Right ventricle myocardium inferior (tissue), 1 donor: ENCODE measurements around the gene OTOF. TPM values are rescaled to one million over a fixed set of nuclear protein-coding genes. Genes with fewer than 3 reads are reported as not detected.
A peak's percentile ranks its signal among the peaks of the same experiment; 100 is the strongest.

Experiments
- ATAC-seq: fragments of 200-7000 bp; cut with Tn5 transposase; one replicate; pipeline ENCODE4 v1.9.1; 2020; ENCODE audit warnings: mild to moderate bottlenecking, moderate library complexity
- DNase-seq: peaks from one replicate; pipeline ENCODE4 v3.0.0; 2021; ENCODE audit errors: missing footprints
- intact Hi-C: fragments of 100-400 bp; cut with DNase I; formaldehyde crosslinking; loops from one replicate; pipeline ENCODE4 v1.11.0; 2022
- total RNA-seq: library from RNA; stranded (reverse); fragmentation: NEBNext Ultra II Directional; extraction: Animal tissue kit (Norgen Biotek cat#: 25700); gene quantifications from one replicate; pipeline ENCODE4 v1.2.1, GENCODE V29; 2021
- donor health status: DM: no; HTN: yes; CAD: no; lungs with severe emphysema.

The OTOF gene
- total RNA-seq, 1 donor from 2014 or later: 0.08 TPM

GRCh38 chr2:26504002-26504401 is 26.1 kb upstream of the OTOF start:
- ATAC-seq (no peak), DNase-seq (no peak)
- intact Hi-C loops: no loop called here

DNA sequence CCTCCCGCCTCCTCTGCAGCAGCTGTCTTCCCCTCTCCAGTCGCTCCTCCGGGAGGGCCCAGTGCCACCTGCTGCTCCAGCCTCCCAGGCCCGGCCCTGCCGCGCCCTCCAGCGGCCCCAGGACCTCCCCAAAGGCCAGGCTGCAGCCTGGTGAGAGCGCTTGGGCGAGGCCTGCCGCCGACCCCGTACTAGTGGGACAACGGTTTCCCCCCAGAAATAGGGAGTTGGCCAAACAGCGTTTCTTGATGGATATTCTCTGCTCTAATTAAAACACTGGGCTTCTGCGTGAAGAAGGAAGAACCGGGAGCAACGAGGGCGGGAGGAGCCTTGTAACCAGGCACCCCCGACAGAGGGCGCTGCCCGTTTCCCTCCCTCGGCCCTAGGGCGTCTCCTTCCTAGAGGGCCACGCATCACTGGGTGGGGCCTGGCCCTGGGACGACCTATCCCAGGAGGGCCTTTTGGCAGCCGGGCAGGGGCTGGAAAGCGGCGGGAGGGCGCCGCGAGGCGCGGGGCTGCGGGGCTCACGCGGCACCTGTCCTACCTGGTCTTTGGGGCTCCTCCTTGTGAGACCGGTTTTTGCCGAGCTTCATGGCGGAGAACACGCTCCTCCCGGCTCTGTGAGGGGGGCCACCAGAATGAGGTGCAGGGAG is 25.4 kb upstream of the OTOF start:
- ATAC-seq (peak; percentile 92), DNase-seq (peak; percentile 85)
- intact Hi-C loops: no loop called here

DNA sequence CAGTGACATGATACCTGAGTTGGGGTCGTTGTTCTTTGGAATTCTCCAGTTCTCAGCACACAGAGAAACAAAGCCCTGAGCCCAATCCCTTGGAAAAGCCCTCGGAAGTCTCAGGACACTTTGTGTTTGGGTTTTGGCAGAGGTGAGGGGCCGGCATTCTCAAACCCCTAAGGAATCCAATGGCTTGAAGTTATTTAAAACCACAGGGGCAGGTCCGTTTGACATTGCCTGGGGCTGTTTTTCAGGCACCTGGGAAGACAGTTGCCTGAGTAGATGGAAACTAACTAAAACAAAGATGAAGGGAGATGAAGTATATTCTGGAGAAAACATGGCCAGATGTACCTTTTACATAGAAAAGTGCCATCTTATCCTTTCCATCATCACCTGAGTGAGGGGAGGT is 22.5 kb upstream of the OTOF start:
- intact Hi-C loops: no loop called here
- no peak for DNase-seq
- ATAC-seq: no peak

DNA sequence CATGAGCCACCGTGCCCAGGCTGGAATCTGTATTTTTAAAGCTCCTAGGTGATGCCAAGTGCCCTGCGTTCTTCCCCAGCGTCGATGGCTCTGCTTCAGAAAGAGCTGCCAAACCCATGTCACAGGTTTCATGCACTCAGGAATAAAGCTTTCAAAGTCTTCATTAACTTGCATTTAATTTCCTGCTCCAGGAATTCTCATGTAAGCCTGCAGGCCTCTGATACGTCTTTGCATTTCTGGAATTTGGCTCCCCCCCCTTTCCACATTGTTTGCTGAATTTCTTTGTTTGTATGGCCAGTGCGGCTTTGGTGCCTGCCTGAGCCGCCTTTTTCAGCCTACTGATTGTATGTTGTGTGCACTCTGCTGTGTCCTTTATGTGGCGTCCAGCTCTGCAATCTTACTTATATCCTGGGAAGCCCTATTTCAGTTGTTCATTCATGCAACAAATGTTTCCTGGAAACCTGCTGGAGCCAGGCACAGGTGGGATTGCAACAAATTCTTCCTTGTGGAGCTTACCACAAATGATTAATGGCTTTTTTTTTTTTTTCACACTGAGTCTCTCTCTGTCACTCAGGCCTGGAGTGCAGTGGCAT is 17.9 kb upstream of the OTOF start:
- ATAC-seq (no peak), DNase-seq (peak; percentile 13)

GRCh38 chr2:26494891-26495290 is 17.0 kb upstream of the OTOF start:
- intact Hi-C loops: no loop called here
- DNase-seq (peak; percentile 2), ATAC-seq (no peak)

More for the DNA sequence above, 17.9 kb upstream of the OTOF start:
- intact Hi-C loops: no loop called here

GRCh38 chr2:26494199-26494598 is 16.3 kb upstream of the OTOF start:
- ATAC-seq (no peak), DNase-seq (peak; percentile 37)
- intact Hi-C loops: no loop called here

- DNase-seq (peak; percentile 11), ATAC-seq (no peak)
- intact Hi-C loops: no loop called here
Measured at GRCh38 chr2:26493566-26493965, 15.6 kb upstream of the OTOF start.

GRCh38 chr2:26492749-26493515 is 15.0 kb upstream of the OTOF start:
- ATAC-seq: no peak
- intact Hi-C loops: no loop called here
- DNase-seq: peak; percentile 32

DNA sequence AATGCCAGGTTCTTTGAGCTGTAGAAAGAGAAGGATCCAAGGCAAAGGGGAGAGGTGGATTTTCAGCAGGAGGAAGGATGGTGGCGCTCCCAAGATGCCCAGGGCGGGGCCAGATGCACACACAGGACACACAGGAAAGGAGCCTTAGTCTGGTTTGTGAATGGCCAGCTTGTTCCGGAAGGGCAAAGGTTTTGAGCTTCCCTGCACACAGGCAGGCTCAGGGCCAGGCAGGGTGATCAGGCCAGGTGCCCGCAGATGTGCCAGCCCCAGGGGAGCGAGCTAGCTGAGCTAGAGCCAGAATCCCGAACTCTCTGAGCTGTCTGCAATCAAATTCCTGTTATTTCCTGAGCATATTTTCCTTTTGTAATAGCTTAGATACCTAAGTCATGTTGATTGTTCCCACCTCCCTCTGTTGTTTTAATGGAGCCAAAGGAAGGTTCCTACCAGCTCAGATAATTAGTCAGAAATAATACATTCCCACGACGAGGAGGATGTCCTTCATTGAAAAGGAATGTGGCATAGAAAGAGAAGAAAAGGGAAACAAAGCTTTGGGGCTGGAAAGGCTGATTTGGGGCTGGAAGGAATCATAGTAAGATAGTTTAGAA is 13.7 kb upstream of the OTOF start:
- ATAC-seq (no peak), DNase-seq (no peak)
- intact Hi-C loops: no loop called here

- no peak for DNase-seq
- intact Hi-C loops: no loop called here
- no peak for ATAC-seq
Measured at GRCh38 chr2:26489213-26489850, 11.4 kb upstream of the OTOF start.

- DNase-seq (no peak), ATAC-seq (no peak)
- intact Hi-C loops: no loop called here
Measured at GRCh38 chr2:26488463-26489212, 10.7 kb upstream of the OTOF start.

DNA sequence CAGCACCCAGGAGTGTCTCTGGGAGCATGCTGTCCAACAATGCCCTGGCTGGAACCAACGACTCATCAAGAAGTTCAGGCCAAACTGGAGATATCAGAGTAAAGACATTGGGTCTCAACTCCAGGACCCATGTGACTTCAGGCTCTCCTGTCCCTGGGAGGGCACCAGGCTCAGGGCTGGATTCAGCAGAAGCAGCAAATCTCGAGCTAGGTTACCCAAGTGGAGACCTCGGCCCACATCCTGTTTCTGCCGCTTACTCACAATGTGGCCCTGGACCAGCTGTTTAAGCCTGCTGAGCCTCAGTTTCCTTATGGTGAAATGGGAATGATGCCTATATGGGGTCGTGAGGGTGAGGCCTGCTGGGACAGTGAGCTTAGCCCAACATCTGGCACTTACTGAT is 9.3 kb upstream of the OTOF start:
- intact Hi-C loops: no loop called here
- DNase-seq: no peak
- ATAC-seq: no peak

DNA sequence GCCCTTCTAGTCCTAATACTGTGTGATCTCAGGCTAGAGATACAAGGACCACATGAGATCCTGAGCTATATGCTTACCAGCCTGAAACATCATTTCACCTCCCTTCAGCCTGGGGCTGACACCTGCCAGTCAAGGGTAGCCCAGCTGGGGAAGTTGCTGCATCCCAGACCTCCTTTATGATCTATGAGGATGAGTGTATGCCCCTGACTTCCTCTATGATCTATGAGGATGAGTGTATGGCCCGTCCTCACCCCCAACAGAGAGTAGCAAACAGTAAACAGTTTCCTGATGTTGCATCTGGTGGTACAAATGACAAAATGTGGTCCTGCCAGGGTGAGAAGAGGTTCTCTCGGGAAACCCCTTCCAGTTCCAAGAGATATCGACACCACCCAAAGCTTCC is 8.9 kb upstream of the OTOF start:
- intact Hi-C loops: no loop called here
- ATAC-seq (no peak), DNase-seq (no peak)

DNA sequence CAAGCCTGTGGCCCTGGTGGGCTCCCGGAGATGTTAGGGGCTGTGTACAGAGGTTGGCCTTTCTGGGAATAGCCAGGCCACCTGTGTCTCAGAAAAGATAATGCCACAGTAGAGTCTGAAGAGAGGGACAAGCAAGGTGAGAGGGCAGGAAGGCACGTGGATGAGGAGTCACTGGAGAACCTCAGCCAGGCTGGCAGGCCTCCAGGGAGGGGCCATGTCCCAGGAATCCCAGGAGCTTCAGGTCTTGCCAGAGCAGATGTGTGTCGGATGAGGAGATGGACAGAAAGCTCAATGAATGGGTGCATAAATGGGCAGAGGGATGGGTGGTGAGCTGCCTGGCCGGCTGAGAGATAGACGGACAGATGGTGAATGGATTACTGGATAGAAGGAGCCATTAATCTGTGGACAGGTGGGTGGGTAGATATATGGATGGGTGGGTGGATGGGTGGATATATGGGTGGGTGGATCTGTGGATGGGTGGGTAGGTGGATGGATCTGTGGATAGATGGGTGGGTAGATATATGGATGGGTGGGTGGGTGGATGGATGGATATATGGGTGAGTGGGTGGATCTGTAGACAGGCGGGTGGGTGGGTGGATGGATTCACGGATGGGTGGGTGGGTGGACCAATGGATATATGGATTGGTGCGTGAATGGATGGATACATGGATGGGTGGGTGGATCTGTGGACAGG is 7.9 kb upstream of the OTOF start:
- no peak for ATAC-seq
- no peak for DNase-seq
- intact Hi-C loops: no loop called here

DNA sequence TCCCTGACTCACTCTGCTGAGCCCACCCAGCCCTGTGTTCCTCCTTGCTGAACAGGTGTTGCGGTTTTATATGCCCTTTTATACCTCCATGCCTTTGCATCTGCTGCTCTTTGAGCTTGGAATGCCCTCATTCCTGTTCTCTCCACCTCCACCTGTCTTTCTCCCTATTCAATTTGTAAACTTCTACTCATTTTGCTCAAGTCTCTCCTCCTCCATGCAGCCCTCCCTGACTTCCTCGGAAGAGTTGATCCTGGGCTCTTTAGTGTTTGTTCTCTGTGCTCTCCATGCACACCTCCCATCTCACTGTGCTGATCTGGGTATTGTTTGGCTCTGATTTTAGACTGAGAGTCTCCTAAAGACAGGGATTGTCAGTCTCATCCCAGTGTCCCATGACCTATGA is 7.2 kb upstream of the OTOF start:
- ATAC-seq (no peak), DNase-seq (no peak)
- intact Hi-C loops: no loop called here

GRCh38 chr2:26484579-26484978 is 6.7 kb upstream of the OTOF start:
- ATAC-seq (no peak), DNase-seq (peak; percentile 1)
- intact Hi-C loops: no loop called here

DNA sequence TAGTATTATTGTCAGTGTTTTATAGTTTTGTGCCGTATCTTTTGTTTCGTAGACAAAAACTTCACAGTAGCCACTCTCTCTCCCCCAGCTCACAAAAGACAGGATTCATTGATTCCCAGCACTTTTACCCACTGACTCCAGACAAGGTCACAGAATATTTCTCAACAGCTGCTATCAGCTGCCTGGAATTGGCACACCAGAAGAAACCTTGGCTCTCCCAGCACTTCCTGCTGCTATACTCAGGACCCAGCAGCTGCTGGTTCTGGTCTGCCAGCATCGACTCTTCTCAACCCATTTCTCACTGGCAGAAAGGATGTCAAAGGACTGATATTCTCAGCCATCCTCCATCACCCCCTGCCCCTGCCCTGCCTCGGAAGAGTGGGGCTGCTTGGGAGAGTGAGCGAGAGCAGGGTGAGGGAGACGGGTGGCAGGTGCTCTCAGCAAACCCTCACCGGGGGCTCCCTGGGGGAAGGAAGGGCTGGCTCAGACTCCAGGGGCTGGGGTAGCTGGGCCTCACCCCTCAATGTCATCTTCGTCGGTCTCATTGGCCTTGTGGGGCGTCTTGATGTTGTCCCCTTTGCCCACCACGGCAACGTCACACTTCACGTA is 6.1 kb upstream of the OTOF start:
- ATAC-seq: peak; percentile 87
- intact Hi-C loops: no loop called here
- peak; percentile 65 for DNase-seq

DNA sequence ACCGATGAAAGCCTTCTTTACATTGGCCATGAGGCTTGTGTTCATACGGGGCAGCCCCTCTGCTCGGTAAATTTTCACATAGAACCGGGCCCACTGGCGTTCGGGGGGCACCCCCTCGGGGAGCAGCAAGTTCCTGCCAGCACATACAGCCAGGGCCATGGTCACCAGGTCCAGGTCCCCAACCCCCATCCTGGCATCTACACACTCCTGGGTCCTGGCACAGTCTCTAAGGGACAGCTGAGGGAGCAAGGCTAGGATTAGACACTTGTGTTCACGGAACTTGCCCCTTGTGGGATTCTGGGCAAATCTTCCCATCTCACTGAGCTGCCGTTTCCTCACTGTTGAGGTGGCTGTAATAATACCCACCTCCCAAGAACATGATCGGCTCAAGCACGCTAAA is 5.6 kb upstream of the OTOF start:
- ATAC-seq (peak; percentile 31), DNase-seq (peak; percentile 56)
- intact Hi-C loops: no loop called here
